HG03342 (cell line): ENCODE measurements around the gene RPL36AL.

Source experiments
- ATAC-seq: cut with Tn5 transposase; IDR thresholded peaks from one replicate; pipeline ENCODE4 v1.9.1; 2021; ENCODE audit warnings: mild to moderate bottlenecking, moderate library complexity; ENCODE audit not compliant: unreplicated experiment

Gene RPL36AL

DNA sequence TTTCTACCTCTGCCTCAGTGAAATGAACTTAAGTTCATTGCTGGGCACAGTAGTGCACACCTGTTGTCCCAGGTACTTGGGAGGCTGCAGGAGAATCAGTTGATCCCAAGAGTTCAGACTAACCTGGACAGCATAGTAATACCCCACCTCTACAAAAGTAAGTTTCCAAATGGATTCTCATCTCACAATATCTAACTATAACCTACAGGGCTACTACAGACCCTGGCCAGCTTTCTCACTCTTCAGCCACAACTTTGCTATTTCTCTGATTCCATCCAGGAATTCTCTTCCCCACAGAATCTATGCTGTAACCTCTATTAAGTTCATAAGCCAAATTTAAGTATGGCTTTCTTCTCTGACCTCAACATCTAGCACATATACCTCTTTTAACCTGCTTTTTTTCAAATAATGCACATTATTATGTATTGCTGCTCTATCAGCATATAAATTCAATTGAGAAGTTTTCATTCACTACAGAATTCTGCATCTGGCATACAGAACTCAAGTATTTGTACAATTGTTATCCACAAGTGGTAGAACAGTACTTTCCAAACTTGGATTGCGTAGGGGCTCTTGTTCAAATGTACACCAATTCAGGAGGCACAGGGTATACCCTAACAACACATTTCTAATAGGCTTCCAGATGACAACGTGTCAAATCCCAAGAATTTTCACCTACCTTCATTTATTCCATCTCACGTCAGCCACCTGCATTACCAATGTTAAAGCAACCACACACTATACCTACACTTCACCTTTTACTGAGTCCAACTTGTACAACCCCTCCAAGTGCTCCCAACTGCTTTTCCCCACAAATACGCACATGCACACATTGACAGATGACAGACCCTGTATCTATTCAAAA, 38.1 kb downstream of the RPL36AL start:
- no peak for ATAC-seq

DNA sequence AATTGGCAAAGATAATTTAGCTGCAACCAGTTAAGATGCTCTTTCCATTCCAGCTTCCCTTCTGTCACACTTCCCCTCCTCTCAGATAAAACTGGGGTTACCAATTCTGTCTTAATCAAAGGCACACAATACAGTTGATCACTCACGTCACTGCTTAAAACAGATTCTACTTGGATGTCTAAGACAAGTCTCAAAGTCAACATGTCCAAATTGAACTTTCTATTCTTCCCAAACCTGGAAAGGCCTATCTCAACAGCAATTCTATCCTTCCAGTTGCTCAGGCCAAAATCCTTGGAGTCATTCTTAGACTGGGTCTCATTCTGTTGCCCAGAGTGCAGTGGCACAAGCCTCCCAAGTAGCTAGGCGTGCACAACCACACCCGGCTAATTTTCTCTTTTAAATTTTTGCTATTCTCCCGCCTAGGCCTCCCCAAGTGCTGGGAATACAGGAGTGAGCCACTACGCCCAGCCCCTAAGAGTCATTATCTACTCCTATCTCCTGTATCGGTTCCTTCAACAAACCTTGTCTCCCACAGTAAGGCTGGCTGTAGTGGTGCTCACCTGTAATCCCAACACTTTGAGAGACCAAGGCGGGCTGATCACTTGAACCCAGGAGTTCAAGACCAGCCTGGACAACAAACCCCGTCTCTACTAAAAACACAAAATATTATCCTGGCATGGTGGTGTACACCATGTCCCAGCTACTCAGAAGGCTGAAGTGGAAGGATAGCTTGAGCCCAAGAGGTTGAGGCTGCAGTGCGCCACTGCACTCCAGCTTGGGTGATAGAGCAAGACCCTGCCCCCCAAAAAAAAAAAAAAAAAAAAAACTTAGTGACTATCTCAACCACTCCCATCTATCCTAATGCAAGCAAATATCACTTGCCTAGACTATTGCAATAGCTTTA, 39.0 kb downstream of the RPL36AL start:
- ATAC-seq = no peak

DNA sequence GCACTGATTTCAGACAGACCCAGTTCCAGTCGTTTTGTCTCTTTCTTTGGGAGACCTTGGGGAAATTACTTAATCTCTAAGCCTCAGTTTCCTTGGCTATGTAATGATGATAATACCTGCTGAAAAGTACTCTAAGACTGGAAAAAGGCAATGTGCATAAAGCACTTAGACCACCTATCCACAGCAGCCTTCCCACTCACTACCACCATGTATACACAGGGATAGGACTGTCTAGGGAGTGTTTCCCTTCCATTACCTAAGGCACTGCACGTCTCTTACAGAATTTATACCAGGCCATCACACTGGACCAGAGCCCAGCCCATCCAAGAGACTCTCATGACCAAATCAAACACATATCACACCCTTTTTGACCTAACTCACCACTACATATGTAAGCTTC, 40.6 kb downstream of the RPL36AL start:
- no peak for ATAC-seq

DNA sequence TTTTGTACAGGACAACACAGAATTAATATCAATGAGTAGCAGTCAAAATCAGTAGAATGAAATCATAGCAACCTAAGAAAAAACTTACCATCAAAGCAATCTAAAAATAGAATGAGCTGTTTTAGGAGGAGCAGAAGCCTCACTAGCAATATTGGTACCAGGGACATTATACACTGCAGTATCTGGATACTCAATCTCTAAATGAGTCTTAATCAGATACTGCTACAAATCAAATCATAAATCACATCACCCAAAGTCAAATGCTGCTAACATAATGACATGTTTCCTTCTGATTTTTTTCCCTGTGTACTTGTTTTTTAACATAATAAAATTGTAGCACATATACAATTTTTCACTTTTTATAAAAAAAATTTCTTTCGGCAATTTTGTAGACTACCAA, 42.3 kb downstream of the RPL36AL start:
- no peak for ATAC-seq

DNA sequence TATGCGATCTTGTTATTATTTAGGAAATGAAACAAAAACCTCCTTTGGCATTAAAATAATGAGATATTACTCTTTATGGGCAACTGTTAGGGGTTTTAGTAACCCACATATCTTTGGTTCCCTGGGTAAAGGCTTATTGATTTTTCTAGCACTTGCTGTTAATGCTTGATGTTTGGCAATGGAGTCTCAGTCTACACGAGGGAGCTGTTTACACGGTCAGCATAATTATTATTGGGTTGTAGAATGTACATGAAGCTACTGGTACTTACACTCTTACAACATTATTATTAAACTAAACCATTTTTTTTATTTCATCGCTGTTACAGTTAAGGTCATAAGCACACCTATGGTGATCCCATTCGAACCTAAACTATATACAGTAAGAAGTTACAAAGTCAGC, 46.4 kb downstream of the RPL36AL start:
- ATAC-seq = no peak

DNA sequence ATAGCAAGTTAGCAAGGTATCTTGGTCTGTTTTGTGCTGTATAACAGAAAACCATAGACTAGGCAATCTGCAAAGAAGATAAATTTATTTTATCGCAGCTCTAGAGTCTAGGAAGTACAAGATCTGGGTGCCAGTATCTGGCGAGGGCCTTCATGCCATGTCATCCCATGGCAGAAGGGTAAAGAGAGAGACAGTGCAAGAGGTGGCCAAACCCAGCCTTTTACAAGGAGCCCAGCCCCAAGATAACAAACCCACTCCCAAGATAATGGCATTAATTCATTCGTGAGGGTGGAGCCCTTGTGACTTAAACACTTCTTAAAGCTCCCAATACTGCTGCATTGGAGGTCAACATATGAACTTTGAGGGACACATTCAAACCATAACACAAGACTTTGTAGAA, 51.1 kb downstream of the RPL36AL start:
- no peak for ATAC-seq
